GM15510 (cell line): ENCODE results near the gene VIM.
A peak's percentile ranks its signal among the peaks of the same experiment; 100 is the strongest.

Experiments used
- POLR2A ChIP-seq: IDR thresholded peaks from 3 replicates; pipeline ENCODE4 v1.6.1; 2011; ENCODE audit warnings: borderline replicate concordance; ENCODE audit not compliant: insufficient read length; ENCODE audit errors: extremely low read depth

The VIM gene

GRCh38 chr10:17228091-17229015 is at the start of gene VIM:
Gene VIM (plus strand): TSS chr10:17228241. CDS start chr10:17229423, 1,182 bp downstream.
- TF ChIP-seq POLR2A, result no peak

- no peak for TF ChIP-seq POLR2A
Measured at GRCh38 chr10:17179002-17179401, 49.0 kb upstream of the VIM start.

- TF ChIP-seq POLR2A, result no peak
Measured at GRCh38 chr10:17181110-17181509, 46.9 kb upstream of the VIM start.

GRCh38 chr10:17181751-17182150 is 46.3 kb upstream of the VIM start:
- no peak for TF ChIP-seq POLR2A

- TF ChIP-seq POLR2A, result no peak
Measured at GRCh38 chr10:17183110-17183509, 44.9 kb upstream of the VIM start.

GRCh38 chr10:17185873-17186272 is 42.2 kb upstream of the VIM start:
- TF ChIP-seq POLR2A, result no peak

GRCh38 chr10:17188644-17189172 is 39.3 kb upstream of the VIM start:
- TF ChIP-seq POLR2A, result no peak

GRCh38 chr10:17190602-17191001 is 37.4 kb upstream of the VIM start:
- no peak for TF ChIP-seq POLR2A

- no peak for TF ChIP-seq POLR2A
Measured at GRCh38 chr10:17195083-17195482, 33.0 kb upstream of the VIM start.

GRCh38 chr10:17196045-17196444 is 32.0 kb upstream of the VIM start:
- no peak for TF ChIP-seq POLR2A

GRCh38 chr10:17196573-17196972 is 31.5 kb upstream of the VIM start:
- TF ChIP-seq POLR2A, result no peak

GRCh38 chr10:17199351-17199804 is 28.7 kb upstream of the VIM start:
- no peak for TF ChIP-seq POLR2A

GRCh38 chr10:17200001-17200911 is 27.8 kb upstream of the VIM start:
- TF ChIP-seq POLR2A, result no peak

- TF ChIP-seq POLR2A, result peak; percentile 41
Measured at GRCh38 chr10:17200912-17201793, 26.9 kb upstream of the VIM start, which contains the start of gene TRDMT1. Gene TRDMT1 (minus strand): TSS chr10:17201672. CDS start chr10:17201634, 38 bp downstream.
